Suprapubic skin (tissue), 4 donors: ENCODE data around the gene PKP1. TPM values are rescaled to one million over a fixed set of nuclear protein-coding genes. Genes with fewer than 3 reads are reported as not detected.

Source experiments
- DNase-seq, 2 donors: peaks; one replicate each; pipeline ENCODE4 v3.0.0-alpha.2; 2019; ENCODE audit warnings: low spot score in 2 of 2
- H3K27ac ChIP-seq: fragments of 200-600 bp; sonication (generic); one replicate; pipeline ENCODE4 v1.5.1; 2019
- H3K27me3 ChIP-seq: fragments of 200-600 bp; sonication (generic); one replicate; pipeline ENCODE4 v1.5.1; 2019
- H3K36me3 ChIP-seq: fragments of 200-600 bp; sonication (generic); one replicate; pipeline ENCODE4 v1.5.1; 2019
- H3K4me1 ChIP-seq: fragments of 200-600 bp; sonication (generic); one replicate; pipeline ENCODE4 v1.5.1; 2019
- H3K4me3 ChIP-seq: fragments of 200-600 bp; sonication (generic); one replicate; pipeline ENCODE4 v1.5.1; 2019; ENCODE audit warnings: mild to moderate bottlenecking
- H3K9me3 ChIP-seq: fragments of 200-600 bp; sonication (generic); one replicate; pipeline ENCODE4 v1.5.1; 2019
- EP300 ChIP-seq: sonication (generic); formaldehyde crosslinking; IDR thresholded peaks from one replicate; pipeline ENCODE4 v1.6.1; 2017; ENCODE audit warnings: antibody characterized with exemption
- POLR2A ChIP-seq, 2 donors: fragments of 450-650 bp; IDR thresholded peaks; one replicate each; pipeline ENCODE4 v1.6.1; 2017; ENCODE audit warnings: antibody characterized with exemption in 2 of 2, mild to moderate bottlenecking in 2 of 2, moderate library complexity in 2 of 2
- POLR2AphosphoS5 ChIP-seq, 3 donors: sonication (generic); formaldehyde crosslinking; IDR thresholded peaks; one replicate each; pipeline ENCODE4 v1.6.1; 2017; ENCODE audit warnings: antibody characterized with exemption in 3 of 3
- WGBS: methylation state at CpG from one replicate; pipeline ENCODE4 v1.1.5; 2018; 5-methylcytosine and 5-hydroxymethylcytosine counted together
- total RNA-seq, 4 donors: library from RNA; depleted of rRNA; stranded (reverse); fragments of >200 nt; gene quantifications; one replicate each; pipeline ENCODE4 v1.1.0, GENCODE V29; 2016
- TF ChIP-seq, protein P1 (sequence below), 2 donors: fragments of 200-600 bp in 1 of 2; fragments of 450-650 bp in 1 of 2; sonication (generic) in 1 of 2; IDR thresholded peaks; one replicate each; pipeline ENCODE4 v1.5.1; 2016 to 2019; ENCODE audit warnings: antibody characterized with exemption in 2 of 2, mild to moderate bottlenecking in 1 of 2, moderate library complexity in 1 of 2

PKP1 gene
- total RNA-seq, 4 donors from 2014 or later, result 888 to 1,187 (median 1,096) TPM

DNA sequence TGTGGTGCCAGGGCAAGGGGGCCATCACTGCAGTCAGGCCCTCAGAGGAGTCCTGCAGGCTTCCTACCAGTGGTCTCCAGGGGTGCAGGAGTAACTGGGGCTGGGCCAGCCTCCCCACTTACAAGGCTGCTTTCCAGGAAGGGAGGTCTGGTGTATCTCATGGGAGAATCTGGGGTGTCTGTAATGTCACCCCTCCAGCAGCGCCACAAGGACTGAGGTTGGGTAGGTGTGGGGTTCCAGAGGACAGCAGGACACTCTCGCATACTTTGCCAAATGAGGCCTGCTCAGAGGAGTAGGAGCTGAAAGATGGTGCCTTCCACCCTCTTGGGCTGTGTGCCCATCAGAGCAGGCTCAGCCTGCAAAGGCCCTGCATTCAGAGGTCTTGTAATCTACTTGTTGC lies 47.2 kb downstream of the PKP1 start:
- peak in 1 of 2 donors; percentile 30 for DNase-seq
- H3K36me3 ChIP-seq, result peaks cover 28% of the 10 kb centered on the region
- no peak overlapping the region for H3K4me3 ChIP-seq
- no peaks in the 10 kb centered on the region for H3K27me3 ChIP-seq
- TF ChIP-seq POLR2AphosphoS5 (IDR thresholded peaks at IDR 0.05), result no peak
- no peak for TF ChIP-seq POLR2A (IDR thresholded peaks at IDR 0.05)
- no peak for TF ChIP-seq EP300
- TF ChIP-seq, protein P1, sequence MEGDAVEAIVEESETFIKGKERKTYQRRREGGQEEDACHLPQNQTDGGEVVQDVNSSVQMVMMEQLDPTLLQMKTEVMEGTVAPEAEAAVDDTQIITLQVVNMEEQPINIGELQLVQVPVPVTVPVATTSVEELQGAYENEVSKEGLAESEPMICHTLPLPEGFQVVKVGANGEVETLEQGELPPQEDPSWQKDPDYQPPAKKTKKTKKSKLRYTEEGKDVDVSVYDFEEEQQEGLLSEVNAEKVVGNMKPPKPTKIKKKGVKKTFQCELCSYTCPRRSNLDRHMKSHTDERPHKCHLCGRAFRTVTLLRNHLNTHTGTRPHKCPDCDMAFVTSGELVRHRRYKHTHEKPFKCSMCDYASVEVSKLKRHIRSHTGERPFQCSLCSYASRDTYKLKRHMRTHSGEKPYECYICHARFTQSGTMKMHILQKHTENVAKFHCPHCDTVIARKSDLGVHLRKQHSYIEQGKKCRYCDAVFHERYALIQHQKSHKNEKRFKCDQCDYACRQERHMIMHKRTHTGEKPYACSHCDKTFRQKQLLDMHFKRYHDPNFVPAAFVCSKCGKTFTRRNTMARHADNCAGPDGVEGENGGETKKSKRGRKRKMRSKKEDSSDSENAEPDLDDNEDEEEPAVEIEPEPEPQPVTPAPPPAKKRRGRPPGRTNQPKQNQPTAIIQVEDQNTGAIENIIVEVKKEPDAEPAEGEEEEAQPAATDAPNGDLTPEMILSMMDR (IDR thresholded peaks at IDR 0.05), result no peak
- no peak overlapping the region for H3K27ac ChIP-seq
- no peaks in the 10 kb centered on the region for H3K9me3 ChIP-seq
- H3K4me1 ChIP-seq, result peaks cover 24% of the 10 kb centered on the region
- 100% methylated on average over 2 of the region's 2 CpGs for WGBS

DNA sequence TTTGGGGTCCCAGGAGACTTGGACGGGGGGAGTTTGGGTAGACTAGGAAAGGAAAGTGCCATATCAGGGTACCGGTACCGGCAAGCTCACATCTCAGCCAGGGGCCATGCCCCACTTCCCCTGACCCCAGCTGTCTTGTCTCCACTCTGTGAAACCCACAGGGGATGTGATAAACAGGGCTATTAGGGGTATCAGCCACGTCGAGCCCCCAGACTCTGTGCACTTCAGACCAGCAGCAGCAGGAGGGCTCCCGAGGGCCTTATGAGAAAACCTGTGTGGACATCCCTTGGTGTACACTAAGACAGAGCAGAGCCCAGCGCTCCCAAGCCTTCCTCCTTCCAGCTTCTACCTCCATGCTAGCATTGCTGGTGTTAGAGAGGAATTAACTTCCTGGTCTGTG lies 47.9 kb downstream of the PKP1 start:
- Histone ChIP-seq H3K27me3 (no peaks in the 10 kb centered on the region), H3K36me3 (peaks cover 24% of the 10 kb centered on the region), H3K4me3 (no peak overlapping the region), H3K27ac (no peak overlapping the region), H3K9me3 (no peaks in the 10 kb centered on the region), H3K4me1 (peaks cover 30% of the 10 kb centered on the region)
- DNase-seq, result peak in 1 of 2 donors; percentile 53
- WGBS, result 89% methylated on average over 5 of the region's 7 CpGs
- TF ChIP-seq EP300, result no peak
- TF ChIP-seq POLR2A (IDR thresholded peaks at IDR 0.05), result no peak
- TF ChIP-seq, protein P1 (IDR thresholded peaks at IDR 0.05), result no peak
- no peak for TF ChIP-seq POLR2AphosphoS5 (IDR thresholded peaks at IDR 0.05)

GRCh38 chr1:201332021-201332420 lies 48.7 kb downstream of the PKP1 start:
- Histone ChIP-seq H3K27me3 (no peaks in the 10 kb centered on the region), H3K27ac (no peak overlapping the region), H3K9me3 (no peaks in the 10 kb centered on the region), H3K4me1 (peaks cover 35% of the 10 kb centered on the region), H3K36me3 (peaks cover 16% of the 10 kb centered on the region), H3K4me3 (no peak overlapping the region)
- TF ChIP-seq, protein P1 (IDR thresholded peaks at IDR 0.05), result no peak
- no peak for TF ChIP-seq POLR2A (IDR thresholded peaks at IDR 0.05)
- TF ChIP-seq EP300, result no peak
- TF ChIP-seq POLR2AphosphoS5 (IDR thresholded peaks at IDR 0.05), result no peak
- peak in 1 of 2 donors; percentile 56 for DNase-seq
- 91% methylated on average over 8 of the region's 8 CpGs for whole genome bisulfite sequencing

GRCh38 chr1:201332616-201333335 lies 49.5 kb downstream of the PKP1 start:
- H3K36me3 ChIP-seq, result peaks cover 10% of the 10 kb centered on the region
- no peaks in the 10 kb centered on the region for H3K27me3 ChIP-seq
- DNase-seq, result peak in 1 of 2 donors; percentile 52
- TF ChIP-seq, protein P1 (IDR thresholded peaks at IDR 0.05), result no peak
- no peak for TF ChIP-seq POLR2A (IDR thresholded peaks at IDR 0.05)
- no peak for TF ChIP-seq POLR2AphosphoS5 (IDR thresholded peaks at IDR 0.05)
- no peak for TF ChIP-seq EP300
- 97% methylated on average over 9 of the region's 10 CpGs for WGBS
- H3K9me3 ChIP-seq, result no peaks in the 10 kb centered on the region
- H3K4me3 ChIP-seq, result no peak overlapping the region
- H3K4me1 ChIP-seq, result peaks cover 35% of the 10 kb centered on the region
- H3K27ac ChIP-seq, result no peak overlapping the region

GRCh38 chr1:201334325-201335173 lies 51.2 kb downstream of the PKP1 start:
- H3K27ac ChIP-seq, result peak overlapping the region; percentile 71
- 37% methylated on average over 11 of the region's 11 CpGs for WGBS
- DNase-seq, result peak in 1 of 2 donors; percentile 47
- no peaks in the 10 kb centered on the region for H3K27me3 ChIP-seq
- H3K36me3 ChIP-seq, result peaks cover 7% of the 10 kb centered on the region
- TF ChIP-seq POLR2AphosphoS5 (IDR thresholded peaks at IDR 0.05) (no peak), EP300 (no peak), POLR2A (IDR thresholded peaks at IDR 0.05) (no peak)
- TF ChIP-seq, protein P1 (IDR thresholded peaks at IDR 0.05), result no peak
- no peak overlapping the region for H3K4me3 ChIP-seq
- H3K4me1 ChIP-seq, result peaks cover 35% of the 10 kb centered on the region
- H3K9me3 ChIP-seq, result no peaks in the 10 kb centered on the region
